ENCODE data around the gene DCUN1D5. TPM values are rescaled to one million over a fixed set of nuclear protein-coding genes. Genes with fewer than 3 reads are reported as not detected.
"Not testable (repeated sequence)": the region's sequence is repeated elsewhere in the genome, so short reads cannot be mapped to it uniquely, and the experiment has no call there.

DCUN1D5 gene
- total and polyA plus RNA-seq, 2 of the 13 experiments (the other 11 are each of a cell fraction or from before 2014, with no cell fraction given): 32.9 to 46.7 TPM

DNA sequence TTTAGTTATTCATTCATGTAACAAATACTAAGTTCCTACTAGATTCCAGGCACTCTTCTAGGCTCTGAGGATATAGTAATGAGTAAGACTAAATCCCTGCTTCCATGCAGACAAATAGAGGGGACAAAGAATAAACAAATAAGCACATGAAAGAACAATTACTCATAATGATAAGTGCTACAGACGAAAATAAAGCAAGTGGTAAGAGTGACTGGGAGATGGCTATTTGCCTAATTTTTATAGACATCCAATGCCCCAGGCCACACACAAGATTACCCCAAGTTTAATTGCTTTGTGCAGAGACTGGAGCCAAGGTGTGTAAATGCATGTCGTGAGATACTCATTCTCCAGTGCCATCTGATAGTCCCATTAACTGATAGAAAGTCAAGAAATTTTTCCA is 62.6 kb downstream of the DCUN1D5 start:
- FAIRE-seq (no peak), DNase-seq (ENCODE audit: low spot score) (no peak), ATAC-seq (no peak)
- no peaks in the 10 kb centered on the region for H3K4me1 ChIP-seq (ENCODE audit: insufficient read depth, low read length)
- H3K4me2 ChIP-seq (ENCODE audit: low read depth, low read length): no peak overlapping the region
- H3K27ac ChIP-seq (ENCODE audit: extremely low read length, insufficient read depth, low read length): no peak overlapping the region
- in situ Hi-C loops (cut with HindIII; ENCODE audit: extremely low pct_ligation_motif_present, low pct_unique_long_range_greater_than_20kb): no loop called here
- no peaks in the 10 kb centered on the region for H4K20me1 ChIP-seq (ENCODE audit: insufficient read depth, low read length)
- POLR2A ChIA-PET: no interaction called here
- intact Hi-C loops (cut with micrococcal nuclease; ENCODE audit: unreplicated experiment): no loop called here
- TF ChIP-seq CBFB (CRISPR knock-in tag; IDR thresholded peaks at IDR 0.05) (no peak), ARNT (IDR thresholded peaks at IDR 0.05) (no peak)
- no peaks in the 10 kb centered on the region for H3K36me3 ChIP-seq (replicated peaks in 1 of 2; ENCODE audit: control insufficient read depth in 1 of 2, insufficient read depth in 2 of 2, low read length in 2 of 2)
- BruUV-seq (replicated peaks): no TSS peak
- H3K27me3 ChIP-seq (ENCODE audit: control insufficient read depth in 1 of 2, insufficient read depth in 2 of 2, low read length in 2 of 2): no peaks in the 10 kb centered on the region
- H3K79me2 ChIP-seq (ENCODE audit: insufficient read depth, low read length): no peaks in the 10 kb centered on the region
- no peak overlapping the region for H3K4me3 ChIP-seq (replicated peaks in 1 of 3; ENCODE audit: insufficient read depth in 1 of 3, low read depth in 2 of 3, low read length in 3 of 3)
- CTCF ChIA-PET (ENCODE audit: low intra/inter-chr PET ratio, low total read pairs): no interaction called here
- H2AFZ ChIP-seq (ENCODE audit: low read length): no peak overlapping the region
- no peak overlapping the region for H3K9ac ChIP-seq (ENCODE audit: insufficient read depth, low read depth, low read length)
- no peaks in the 10 kb centered on the region for H3K9me3 ChIP-seq (ENCODE audit: low read length)
- WGBS (ENCODE audit: low lambda C conversion rate): 29% methylated on average over 2 of the region's 2 CpGs

DNA sequence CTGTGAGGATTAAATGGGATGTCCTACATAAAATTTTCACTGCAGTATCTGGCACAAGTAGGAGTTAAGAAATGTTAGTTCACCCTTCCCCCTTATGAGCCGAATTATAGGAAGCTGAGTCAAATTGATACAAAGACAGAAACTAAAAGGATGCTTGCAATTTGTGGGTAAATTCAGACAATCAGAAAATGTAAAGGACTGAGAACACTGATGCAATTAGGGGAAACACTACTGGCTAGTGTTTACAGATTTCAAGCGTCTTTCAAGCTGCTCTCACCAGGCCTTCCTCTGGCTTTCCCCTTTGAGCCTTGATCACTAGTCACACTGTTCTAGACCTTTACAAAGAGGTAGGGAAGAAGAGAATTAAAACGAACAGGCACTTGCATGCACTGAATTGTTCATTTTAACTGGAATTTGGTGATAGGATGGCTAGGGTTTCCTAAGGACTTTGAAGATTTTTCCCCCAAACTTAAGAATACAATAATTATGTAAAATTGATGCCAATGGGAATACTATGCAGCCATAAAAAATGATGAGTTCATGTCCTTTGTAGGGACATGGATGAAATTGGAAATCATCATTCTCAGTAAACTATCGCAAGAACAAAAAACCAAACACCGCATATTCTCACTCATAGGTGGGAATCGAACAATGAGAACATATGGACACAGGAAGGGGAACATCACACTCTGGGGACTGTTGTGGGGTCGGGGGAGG is 63.5 kb downstream of the DCUN1D5 start:
- H3K36me3 ChIP-seq (replicated peaks in 1 of 2; ENCODE audit: control insufficient read depth in 1 of 2, insufficient read depth in 2 of 2, low read length in 2 of 2); intact Hi-C loops (cut with micrococcal nuclease; ENCODE audit: unreplicated experiment); H3K27me3 ChIP-seq (ENCODE audit: control insufficient read depth in 1 of 2, insufficient read depth in 2 of 2, low read length in 2 of 2); H3K4me1 ChIP-seq (ENCODE audit: insufficient read depth, low read length); FAIRE-seq; H3K9ac ChIP-seq (ENCODE audit: insufficient read depth, low read depth, low read length); H3K9me3 ChIP-seq (ENCODE audit: low read length); H3K27ac ChIP-seq (ENCODE audit: extremely low read length, insufficient read depth, low read length); CTCF ChIA-PET (ENCODE audit: low intra/inter-chr PET ratio, low total read pairs); DNase-seq (ENCODE audit: low spot score); H3K79me2 ChIP-seq (ENCODE audit: insufficient read depth, low read length); POLR2A ChIA-PET; BruUV-seq (replicated peaks); H2AFZ ChIP-seq (ENCODE audit: low read length); H3K4me2 ChIP-seq (ENCODE audit: low read depth, low read length); in situ Hi-C loops (cut with HindIII; ENCODE audit: extremely low pct_ligation_motif_present, low pct_unique_long_range_greater_than_20kb); H3K4me3 ChIP-seq (replicated peaks in 1 of 3; ENCODE audit: insufficient read depth in 1 of 3, low read depth in 2 of 3, low read length in 3 of 3); ATAC-seq; H4K20me1 ChIP-seq (ENCODE audit: insufficient read depth, low read length): not testable (repeated sequence)
- WGBS (ENCODE audit: low lambda C conversion rate): 44% methylated on average over 6 of the region's 7 CpGs
